H7 (cell line): Measurements from ENCODE around the gene ZNF772. TPM values are rescaled to one million over a fixed set of nuclear protein-coding genes. Genes with fewer than 3 reads are reported as not detected.
"Not testable (repeated sequence)": the region's sequence is repeated elsewhere in the genome, so short reads cannot be mapped to it uniquely, and the experiment has no call there.

Experiments used
- DNase-seq: peaks from one replicate; pipeline ENCODE4 v3.0.0; 2012
- H3K27me3 ChIP-seq: 2 replicates; pipeline ENCODE4 v1.6.0; 2011; ENCODE audit warnings: mild to moderate bottlenecking, low read length; ENCODE audit not compliant: control insufficient read depth, insufficient read depth
- H3K36me3 ChIP-seq: replicated peaks from 2 replicates; pipeline ENCODE4 v1.5.1; 2011; ENCODE audit warnings: low read length; ENCODE audit not compliant: control insufficient read depth, insufficient read depth
- H3K4me3 ChIP-seq: 2 replicates; pipeline ENCODE4 v1.5.1; 2011; ENCODE audit warnings: low read depth, mild to moderate bottlenecking, control low read depth, low read length, moderate library complexity; ENCODE audit not compliant: insufficient read depth
- total RNA-seq: library from RNA; depleted of rRNA; stranded (reverse); fragments of >200 nt; shearing (Covaris generic); gene quantifications from 2 replicates; pipeline ENCODE4 v1.2.3, GENCODE V29; 2014; rRNA removed

The ZNF772 gene
- 4.3 and 5.0 TPM in 2 replicates for total RNA-seq

- no peaks in the 10 kb centered on the region for H3K27me3 ChIP-seq
- peak within 1 kb of the TSS; percentile 72 for H3K4me3 ChIP-seq
- DNase-seq, result peak; percentile 88
- peaks cover 31% of the 10 kb centered on the region for H3K36me3 ChIP-seq
Observed at GRCh38 chr19:57477191-57478008, at the start of gene ZNF772. Gene ZNF772, minus strand, starts transcription at chr19:57477566. Its CDS starts 257 bp downstream, at chr19:57477309.

- DNase-seq, H3K27me3 ChIP-seq, H3K4me3 ChIP-seq, H3K36me3 ChIP-seq: not testable (repeated sequence)
Observed at GRCh38 chr19:57518021-57518420, 40.7 kb upstream of the ZNF772 start.

GRCh38 chr19:57515255-57515654 is 37.9 kb upstream of the ZNF772 start:
- no peak for DNase-seq
- H3K27me3 ChIP-seq, result no peaks in the 10 kb centered on the region

GRCh38 chr19:57512845-57513244 is 35.5 kb upstream of the ZNF772 start:
- DNase-seq, result no peak
- Histone ChIP-seq H3K4me3 (no peak overlapping the region), H3K36me3 (no peaks in the 10 kb centered on the region), H3K27me3 (no peaks in the 10 kb centered on the region)

More at GRCh38 chr19:57515255-57515654, 37.9 kb upstream of the ZNF772 start:
- Histone ChIP-seq H3K4me3 (no peak overlapping the region), H3K36me3 (no peaks in the 10 kb centered on the region)

- no peak overlapping the region for H3K4me3 ChIP-seq
- peaks cover 2% of the 10 kb centered on the region for H3K36me3 ChIP-seq
- DNase-seq, result no peak
- no peaks in the 10 kb centered on the region for H3K27me3 ChIP-seq
Observed at GRCh38 chr19:57511484-57511883, 34.1 kb upstream of the ZNF772 start.

- no peak for DNase-seq
- H3K27me3 ChIP-seq, result no peaks in the 10 kb centered on the region
- peaks cover 14% of the 10 kb centered on the region for H3K36me3 ChIP-seq
- no peak overlapping the region for H3K4me3 ChIP-seq
Observed at GRCh38 chr19:57506163-57506562, 28.8 kb upstream of the ZNF772 start.

- not testable (repeated sequence) for DNase-seq, H3K27me3 ChIP-seq, H3K36me3 ChIP-seq
- H3K4me3 ChIP-seq, result peak overlapping the region; percentile 11; the same call in 1 of the 2 replicates
Observed at GRCh38 chr19:57500400-57500799, 23.0 kb upstream of the ZNF772 start.

- H3K27me3 ChIP-seq, H3K36me3 ChIP-seq: not testable (repeated sequence)
- peak within 1 kb of the TSS; percentile 73 for H3K4me3 ChIP-seq
- DNase-seq, result peak; percentile 94
Observed at GRCh38 chr19:57499680-57500395, 22.5 kb upstream of the ZNF772 start, which contains the start of gene ZNF773. Gene ZNF773, plus strand, starts transcription at chr19:57499938. Its CDS starts 143 bp downstream, at chr19:57500081.

GRCh38 chr19:57499332-57499679 is 21.9 kb upstream of the ZNF772 start:
- not testable (repeated sequence) for H3K27me3 ChIP-seq, DNase-seq, H3K36me3 ChIP-seq, H3K4me3 ChIP-seq

GRCh38 chr19:57488299-57488644 is 10.9 kb upstream of the ZNF772 start:
- H3K27me3 ChIP-seq, DNase-seq, H3K4me3 ChIP-seq: not testable (repeated sequence)
- peaks cover 16% of the 10 kb centered on the region for H3K36me3 ChIP-seq

- not testable (repeated sequence) for H3K27me3 ChIP-seq
- DNase-seq, result peak; percentile 94
- H3K36me3 ChIP-seq, result peaks cover 12% of the 10 kb centered on the region
- peak within 1 kb of the TSS; percentile 87 for H3K4me3 ChIP-seq
Observed at GRCh38 chr19:57487477-57488298, 10.3 kb upstream of the ZNF772 start, which contains the start of gene ZNF419. Gene ZNF419, plus strand, starts transcription at chr19:57487750. Its CDS starts 201 bp downstream, at chr19:57487951.

GRCh38 chr19:57473646-57474045 is 3.7 kb downstream of the ZNF772 start:
- Histone ChIP-seq H3K4me3 (no peak overlapping the region), H3K36me3 (peaks cover 31% of the 10 kb centered on the region), H3K27me3 (no peaks in the 10 kb centered on the region)
- no peak for DNase-seq

- DNase-seq, result no peak
- H3K4me3 ChIP-seq, result no peak overlapping the region
- no peaks in the 10 kb centered on the region for H3K36me3 ChIP-seq
- H3K27me3 ChIP-seq, result no peaks in the 10 kb centered on the region
Observed at GRCh38 chr19:57466489-57466888, 10.9 kb downstream of the ZNF772 start.

- Histone ChIP-seq H3K36me3 (no peaks in the 10 kb centered on the region), H3K4me3 (no peak overlapping the region), H3K27me3 (no peaks in the 10 kb centered on the region)
- DNase-seq, result peak; percentile 55
Observed at GRCh38 chr19:57465680-57466381, 11.5 kb downstream of the ZNF772 start.
